Peyer's patch (tissue), 4 donors: Measurements from ENCODE around the gene COX6A2.

ENCODE experiments used
- CTCF ChIP-seq, 6 experiments: fragments of 450-650 bp in 4 of 6; fragments of 200-600 bp in 2 of 6; sonication (generic) in 1 of 6; IDR thresholded peaks; one replicate each; pipeline ENCODE4 v1.5.1; 2017 to 2019; ENCODE audit warnings: antibody characterized with exemption in 6 of 6, mild to moderate bottlenecking in 3 of 6, moderate library complexity in 1 of 6
- POLR2A ChIP-seq, 2 donors: fragments of 450-650 bp; IDR thresholded peaks; one replicate each; pipeline ENCODE4 v1.5.1; 2017; ENCODE audit warnings: antibody characterized with exemption in 2 of 2, mild to moderate bottlenecking in 2 of 2, moderate library complexity in 2 of 2

- TF ChIP-seq CTCF (IDR thresholded peaks at IDR 0.05) = no peak
- TF ChIP-seq POLR2A (IDR thresholded peaks at IDR 0.05) = no peak
Measured at GRCh38 chr16:31427441-31428278, 500 bp downstream of the COX6A2 start.
